Body of pancreas (tissue), 4 donors: ENCODE results near the gene CDX1.

ENCODE experiments used
- CTCF ChIP-seq, 7 experiments: fragments of 450-650 bp in 4 of 7; fragments of 200-600 bp in 3 of 7; sonication (generic) in 3 of 7; IDR thresholded peaks; one replicate each; pipeline ENCODE4 v1.5.1; 2016 to 2019; ENCODE audit warnings: antibody characterized with exemption in 7 of 7
- POLR2A ChIP-seq, 3 donors: fragments of 450-650 bp; IDR thresholded peaks; one replicate each; pipeline ENCODE4 v1.6.1; 2016; ENCODE audit warnings: antibody characterized with exemption in 3 of 3, mild to moderate bottlenecking in 2 of 3

- TF ChIP-seq POLR2A (IDR thresholded peaks at IDR 0.05) (no peak), CTCF (IDR thresholded peaks at IDR 0.05) (no peak)
Observed at GRCh38 chr5:150118561-150119229, 47.9 kb upstream of the CDX1 start.
